Measurements from ENCODE around the gene TUBG1. TPM values are rescaled to one million over a fixed set of nuclear protein-coding genes. Genes with fewer than 3 reads are reported as not detected.

The TUBG1 gene
- 97.2 and 114 TPM in 2 replicates for total RNA-seq (2014; rRNA removed)
- percentile 65 among the genes with signal in this experiment for Bru-seq, nascent RNA
- BruChase-seq, experiment 1, labeled RNA remaining after a 6-hour chase: percentile 88 among the genes with signal in this experiment
- percentile 67 among the genes with signal in this experiment for BruChase-seq, experiment 2, labeled RNA remaining after a 2-hour chase
- long read RNA-seq, transcript TUBG1-201 (11 exons, 1,611 nt): major isoform, 103 of 140 reads
- long read RNA-seq, partial matches to known transcripts: 29 of 140 reads
- long read RNA-seq, other reads (novel, unspliced or antisense): 8 of 140 reads

DNA sequence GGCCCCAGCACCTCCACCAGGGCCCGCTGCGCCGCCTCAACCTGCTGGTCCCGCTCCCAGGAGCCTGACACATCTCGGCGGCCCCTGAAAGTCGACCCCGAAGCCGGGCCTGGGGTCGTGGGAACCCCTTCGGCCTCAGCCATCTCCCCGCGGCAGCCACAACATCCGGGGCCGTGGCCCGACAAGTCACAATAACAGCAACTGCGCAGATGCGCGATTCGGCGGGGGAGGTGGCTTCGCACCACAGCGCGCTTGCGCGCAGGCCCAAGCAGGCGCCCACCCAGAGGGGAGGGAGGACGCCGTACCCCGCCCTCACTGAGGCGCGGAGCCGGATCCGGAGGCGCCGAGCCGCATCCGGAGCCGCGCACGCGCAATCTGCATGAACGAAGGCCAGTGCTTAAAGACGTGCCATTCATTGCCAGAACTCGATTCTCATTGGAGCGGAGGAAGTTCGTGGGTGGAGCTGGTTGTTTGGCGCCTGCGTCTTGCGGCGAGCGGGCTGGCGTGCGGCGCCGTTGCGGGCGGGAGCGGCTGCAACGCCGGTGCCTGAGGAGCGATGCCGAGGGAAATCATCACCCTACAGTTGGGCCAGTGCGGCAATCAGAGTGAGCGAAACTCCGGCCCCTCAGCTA is at the start of gene TUBG1, which contains the start of gene RETREG3:
Gene TUBG1 (plus strand): TSS at position 502 of the 632 bp plus-strand sequence. CDS start 55 bp downstream, at position 557.
Gene RETREG3 (minus strand): TSS at position 193 of the 632 bp plus-strand sequence. CDS start 50 bp downstream, at position 143.
- Histone ChIP-seq H4K20me1 (ENCODE audit: low read length) (no peaks in the 10 kb centered on the region), H3K9me2 (replicated peaks; ENCODE audit: low read length) (no peaks in the 10 kb centered on the region), H3K4me1 (ENCODE audit: insufficient read depth, low read length) (peaks cover 4% of the 10 kb centered on the region; the same call in 1 of the 2 replicates), H2AFZ (ENCODE audit: low read length) (peak within 1 kb of the TSS; percentile 93), H3K9me3 (ENCODE audit: low read length) (no peaks in the 10 kb centered on the region), H3K4me3 (ENCODE audit: low read length) (peak within 1 kb of the TSS; percentile 98), H3K27ac (ENCODE audit: low read length) (peak within 1 kb of the TSS; percentile 50), H3F3A (ENCODE audit: low read length, unreplicated experiment) (no peaks in the 10 kb centered on the region), H3K9ac (ENCODE audit: low read length) (peak within 1 kb of the TSS; percentile 92), H3K27me3 (ENCODE audit: low read length) (no peaks in the 10 kb centered on the region), H3K79me2 (ENCODE audit: low read length) (peaks cover 58% of the 10 kb centered on the region), H3K4me2 (ENCODE audit: low read length) (peak within 1 kb of the TSS; percentile 97), H3K36me3 (ENCODE audit: low read depth, low read length) (no peaks in the 10 kb centered on the region)
- POLR2A ChIA-PET (ENCODE audit: unreplicated experiment): interaction anchor here (0.6 kb wide), 1 partner anchor 15 kb away, joined by 4 read pairs; no protein-coding TSS in a partner anchor
- TF ChIP-seq, protein P1, sequence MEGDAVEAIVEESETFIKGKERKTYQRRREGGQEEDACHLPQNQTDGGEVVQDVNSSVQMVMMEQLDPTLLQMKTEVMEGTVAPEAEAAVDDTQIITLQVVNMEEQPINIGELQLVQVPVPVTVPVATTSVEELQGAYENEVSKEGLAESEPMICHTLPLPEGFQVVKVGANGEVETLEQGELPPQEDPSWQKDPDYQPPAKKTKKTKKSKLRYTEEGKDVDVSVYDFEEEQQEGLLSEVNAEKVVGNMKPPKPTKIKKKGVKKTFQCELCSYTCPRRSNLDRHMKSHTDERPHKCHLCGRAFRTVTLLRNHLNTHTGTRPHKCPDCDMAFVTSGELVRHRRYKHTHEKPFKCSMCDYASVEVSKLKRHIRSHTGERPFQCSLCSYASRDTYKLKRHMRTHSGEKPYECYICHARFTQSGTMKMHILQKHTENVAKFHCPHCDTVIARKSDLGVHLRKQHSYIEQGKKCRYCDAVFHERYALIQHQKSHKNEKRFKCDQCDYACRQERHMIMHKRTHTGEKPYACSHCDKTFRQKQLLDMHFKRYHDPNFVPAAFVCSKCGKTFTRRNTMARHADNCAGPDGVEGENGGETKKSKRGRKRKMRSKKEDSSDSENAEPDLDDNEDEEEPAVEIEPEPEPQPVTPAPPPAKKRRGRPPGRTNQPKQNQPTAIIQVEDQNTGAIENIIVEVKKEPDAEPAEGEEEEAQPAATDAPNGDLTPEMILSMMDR (conservative IDR thresholded peaks at IDR 0.05; ENCODE audit: low read depth, low read length): no peak; the same call in 1 of the 2 replicates
- no peak for TF ChIP-seq EZH2 (IDR thresholded peaks at IDR 0.05; ENCODE audit: low read length, unreplicated experiment)
- no peak for TF ChIP-seq EZH2phosphoT487 (IDR thresholded peaks at IDR 0.05; ENCODE audit: borderline replicate concordance, low read length)
- intact Hi-C loops (cut with micrococcal nuclease): loop anchor here (5.0 kb wide), 1 partner anchor 68 kb away; the partner anchor contains the start of gene PLEKHH3
- CTCF ChIA-PET: interaction anchor here (0.6 to 1.7 kb wide), 9 partner anchors 9 to 73 kb away, joined by 3 to 15 read pairs (median 3); partner anchors contain the start of genes NAGLU, PLEKHH3 and PSMC3IP
- no TSS peak for BruUV-seq (replicated peaks)
- ATAC-seq (peak; percentile 88), DNase-seq (peak; percentile 97)

DNA sequence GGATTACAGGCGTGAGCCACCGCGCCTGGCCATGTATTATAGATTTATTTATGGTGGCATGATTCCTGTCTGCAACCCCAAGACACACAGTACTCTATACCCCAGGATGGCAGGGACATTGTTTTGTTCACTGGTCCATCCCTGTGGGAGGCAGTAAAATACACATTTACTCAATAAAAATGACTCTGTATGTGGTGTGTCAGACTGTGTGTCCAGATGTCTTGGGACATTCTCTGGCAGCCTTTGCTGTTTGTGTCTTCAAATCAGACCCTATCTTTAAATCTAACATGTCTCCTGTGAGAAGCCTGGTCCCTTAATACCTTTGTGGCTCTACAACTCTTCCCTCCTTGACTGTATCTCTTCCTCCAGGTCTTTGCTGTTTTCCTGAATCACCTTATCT is 49.2 kb upstream of the TUBG1 start:
- H3K9me2 ChIP-seq (replicated peaks; ENCODE audit: low read length): no peaks in the 10 kb centered on the region
- intact Hi-C loops (cut with micrococcal nuclease): no loop called here
- peaks cover 6% of the 10 kb centered on the region; the same call in 1 of the 2 replicates for H3K36me3 ChIP-seq (ENCODE audit: low read depth, low read length)
- POLR2A ChIA-PET (ENCODE audit: unreplicated experiment): no interaction called here
- CTCF ChIA-PET: interaction anchor here (0.5 kb wide), 1 partner anchor 53 kb away, joined by 3 read pairs; no protein-coding TSS in a partner anchor
- H4K20me1 ChIP-seq (ENCODE audit: low read length): no peaks in the 10 kb centered on the region
- H3K27ac ChIP-seq (ENCODE audit: low read length): no peak overlapping the region
- DNase-seq (no peak), ATAC-seq (no peak)
- H3K4me1 ChIP-seq (ENCODE audit: insufficient read depth, low read length): peaks cover 17% of the 10 kb centered on the region
- no peaks in the 10 kb centered on the region for H3F3A ChIP-seq (ENCODE audit: low read length, unreplicated experiment)
- no TSS peak for BruUV-seq (replicated peaks)
- TF ChIP-seq EZH2 (IDR thresholded peaks at IDR 0.05; ENCODE audit: low read length, unreplicated experiment): no peak
- TF ChIP-seq EZH2phosphoT487 (IDR thresholded peaks at IDR 0.05; ENCODE audit: borderline replicate concordance, low read length): no peak
- TF ChIP-seq, protein P1 (conservative IDR thresholded peaks at IDR 0.05; ENCODE audit: low read depth, low read length): no peak
- no peaks in the 10 kb centered on the region for H3K27me3 ChIP-seq (ENCODE audit: low read length)
- H3K9me3 ChIP-seq (ENCODE audit: low read length): no peaks in the 10 kb centered on the region
- no peak overlapping the region for H3K4me3 ChIP-seq (ENCODE audit: low read length)
- no peak overlapping the region for H3K9ac ChIP-seq (ENCODE audit: low read length)
- H2AFZ ChIP-seq (ENCODE audit: low read length): no peak overlapping the region
- H3K79me2 ChIP-seq (ENCODE audit: low read length): peaks cover 35% of the 10 kb centered on the region
- H3K4me2 ChIP-seq (ENCODE audit: low read length): no peak overlapping the region

Measured in PC-3 (cell line).